Memory B cell (primary cell): ENCODE data around the gene ADH7.

ENCODE experiments used
- ATAC-seq: fragments of 150-1000 bp; cut with Tn5 transposase; 2 replicates; pipeline ENCODE4 v1.10.0; 2021; ENCODE audit warnings: low read depth, mild to moderate bottlenecking, moderate library complexity
- DNase-seq, 2 donors: peaks; one replicate each; pipeline ENCODE4 v3.0.0; 2022; ENCODE audit warnings: low spot score in 2 of 2
- H3K27ac Mint-ChIP-seq: one replicate; pipeline ENCODE4 v1.8.0; 2022; ENCODE audit warnings: mild to moderate bottlenecking, moderate library complexity, mixed read lengths
- H3K27me3 Mint-ChIP-seq: one replicate; pipeline ENCODE4 v1.8.0; 2022; ENCODE audit warnings: mixed read lengths
- H3K36me3 Mint-ChIP-seq: one replicate; pipeline ENCODE4 v1.8.0; 2022; ENCODE audit warnings: mild to moderate bottlenecking, mixed read lengths
- H3K4me1 Mint-ChIP-seq: one replicate; pipeline ENCODE4 v1.8.0; 2022; ENCODE audit warnings: mixed read lengths
- H3K4me3 Mint-ChIP-seq: one replicate; pipeline ENCODE4 v1.8.0; 2022; ENCODE audit warnings: mild to moderate bottlenecking, moderate library complexity, mixed read lengths
- H3K9me3 Mint-ChIP-seq: one replicate; pipeline ENCODE4 v1.8.0; 2022; ENCODE audit warnings: mixed read lengths

Gene ADH7

DNA sequence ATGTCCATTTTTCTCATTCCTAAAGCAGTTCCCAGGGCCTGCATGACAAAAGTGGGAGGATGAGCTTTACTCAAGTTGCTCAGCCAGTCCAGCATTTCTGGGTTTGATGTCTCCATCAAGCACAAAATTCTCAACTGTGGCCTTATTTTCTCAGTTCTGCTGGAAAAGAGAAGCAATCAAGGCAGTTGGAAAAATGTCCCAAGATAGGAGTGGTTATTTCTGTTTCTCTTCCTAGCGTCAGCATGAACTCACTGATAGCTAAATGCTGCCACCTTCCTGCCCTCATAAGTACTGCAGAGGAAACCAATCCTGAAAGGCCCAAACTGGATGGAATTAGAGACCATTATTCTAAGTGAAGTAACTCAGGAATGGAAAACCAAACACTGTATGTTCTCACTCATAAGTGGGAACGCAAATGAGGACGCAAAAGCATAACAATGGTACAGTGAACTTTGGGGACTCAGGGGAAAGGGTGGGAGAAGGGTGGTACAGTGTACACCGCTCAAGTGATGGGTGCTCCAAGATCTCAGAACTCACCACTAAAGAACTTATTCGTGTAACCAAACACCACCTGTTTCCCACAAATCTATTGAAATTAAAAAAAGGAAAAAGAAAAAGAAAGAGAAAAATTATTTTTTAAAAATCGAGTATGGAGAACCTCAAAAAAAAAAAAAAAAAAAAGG lies 29.6 kb downstream of the ADH7 start:
- no peak overlapping the region for H3K27ac Mint-ChIP-seq
- no peaks in the 10 kb centered on the region for H3K9me3 Mint-ChIP-seq
- peak; percentile 51 to 61 for DNase-seq
- no peaks in the 10 kb centered on the region for H3K27me3 Mint-ChIP-seq
- H3K36me3 Mint-ChIP-seq, result no peaks in the 10 kb centered on the region
- ATAC-seq, result peak; percentile 56
- peaks cover 6% of the 10 kb centered on the region for H3K4me1 Mint-ChIP-seq
- no peak overlapping the region for H3K4me3 Mint-ChIP-seq

DNA sequence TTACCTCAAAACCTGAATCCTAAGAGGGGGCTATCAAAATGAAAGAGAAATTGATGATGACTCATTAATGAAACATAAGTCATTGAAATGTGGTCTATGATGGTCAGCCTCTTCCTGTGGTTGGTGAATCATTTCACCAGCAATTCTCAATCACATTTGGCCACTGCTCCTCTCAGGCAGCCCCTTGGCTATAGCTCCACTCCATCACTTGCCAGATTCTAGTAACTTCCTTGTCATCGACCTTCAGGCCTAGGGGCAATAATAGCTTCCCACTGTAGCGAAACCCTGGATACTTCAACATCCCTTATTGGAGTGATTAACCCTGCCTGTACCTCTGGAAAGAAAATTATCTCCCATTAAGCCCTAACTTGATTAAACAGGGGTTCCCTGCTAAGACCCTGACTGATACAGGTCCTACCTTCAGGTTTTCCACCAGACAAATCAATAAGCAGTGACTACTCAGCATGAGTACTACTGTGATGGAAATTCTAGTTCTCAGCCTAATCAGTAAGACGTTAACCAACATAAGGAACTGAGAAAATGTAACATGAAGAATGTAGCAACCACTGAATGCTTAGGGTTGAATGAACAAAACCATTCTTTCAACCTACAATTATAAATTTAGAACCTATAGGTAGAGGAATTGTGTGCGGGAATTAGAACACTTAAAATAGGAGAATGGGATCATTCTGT lies 30.4 kb downstream of the ADH7 start:
- H3K27ac Mint-ChIP-seq, result no peak overlapping the region
- H3K9me3 Mint-ChIP-seq, result no peaks in the 10 kb centered on the region
- H3K36me3 Mint-ChIP-seq, result no peaks in the 10 kb centered on the region
- ATAC-seq, result no peak
- DNase-seq, result no peak
- no peak overlapping the region for H3K4me3 Mint-ChIP-seq
- H3K27me3 Mint-ChIP-seq, result no peaks in the 10 kb centered on the region
- peaks cover 6% of the 10 kb centered on the region for H3K4me1 Mint-ChIP-seq

DNA sequence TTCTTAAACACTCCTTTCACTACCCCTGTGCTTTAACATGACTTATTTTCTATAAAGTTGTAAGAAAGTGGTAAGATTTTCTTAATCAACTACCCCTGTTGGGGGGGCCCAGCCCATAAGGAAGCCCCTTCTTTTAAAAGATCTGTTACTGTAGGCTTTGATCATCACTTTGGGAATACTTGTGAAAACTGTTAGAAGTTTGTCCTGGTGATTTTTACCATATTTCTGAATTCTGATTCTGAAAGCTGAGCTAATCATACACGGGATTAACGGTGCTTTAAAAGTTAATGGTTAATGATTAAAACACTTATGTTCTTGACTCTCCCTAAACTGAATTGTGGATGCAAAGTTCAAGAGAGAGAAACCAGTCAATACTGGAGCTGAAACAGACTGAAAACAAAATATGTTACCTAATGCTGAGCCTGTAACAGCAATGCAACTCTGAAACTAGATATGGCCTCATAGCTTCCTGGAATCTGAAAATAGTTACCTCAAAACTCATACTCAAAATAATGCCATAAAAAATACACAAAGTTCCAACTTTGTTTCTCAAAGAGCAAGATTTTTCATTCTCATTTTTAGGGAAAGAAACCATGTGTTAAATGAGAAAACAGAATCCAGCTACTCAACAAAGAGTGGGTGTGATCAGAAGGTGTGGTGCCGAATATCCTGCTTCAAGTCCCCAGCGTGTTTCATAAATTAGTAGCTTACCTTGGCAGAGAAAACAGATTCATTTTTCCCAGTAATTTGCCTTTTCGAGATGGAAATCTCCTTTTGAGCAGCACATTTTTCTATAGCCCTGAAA lies 31.6 kb downstream of the ADH7 start:
- no peak for DNase-seq
- no peak for ATAC-seq
- Mint-ChIP-seq H3K9me3 (no peaks in the 10 kb centered on the region), H3K4me1 (peaks cover 6% of the 10 kb centered on the region), H3K36me3 (no peaks in the 10 kb centered on the region), H3K27ac (no peak overlapping the region), H3K27me3 (no peaks in the 10 kb centered on the region), H3K4me3 (no peak overlapping the region)

DNA sequence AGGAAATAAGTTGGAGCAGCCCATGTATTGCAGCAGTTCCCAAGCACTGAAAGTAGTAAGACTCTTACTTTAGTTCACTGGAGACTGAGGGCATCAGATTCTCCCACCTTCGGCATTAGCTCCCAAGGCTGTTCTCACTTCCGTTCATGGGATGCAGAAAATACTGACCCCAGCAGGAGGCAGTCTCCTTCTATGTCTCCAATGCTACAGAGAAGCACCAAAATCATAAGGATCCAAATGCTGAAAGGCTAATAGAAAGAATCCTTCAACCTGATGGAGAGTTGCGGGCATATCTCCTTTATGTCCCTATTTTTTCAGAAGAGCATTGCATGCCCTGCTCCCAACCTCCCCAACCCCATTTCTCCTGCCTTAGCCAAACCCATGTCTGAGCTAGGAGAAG lies 32.4 kb downstream of the ADH7 start:
- Mint-ChIP-seq H3K4me3 (no peak overlapping the region), H3K27me3 (no peaks in the 10 kb centered on the region), H3K9me3 (peaks cover 3% of the 10 kb centered on the region), H3K4me1 (peaks cover 6% of the 10 kb centered on the region), H3K36me3 (no peaks in the 10 kb centered on the region), H3K27ac (no peak overlapping the region)
- no peak for ATAC-seq
- no peak for DNase-seq

DNA sequence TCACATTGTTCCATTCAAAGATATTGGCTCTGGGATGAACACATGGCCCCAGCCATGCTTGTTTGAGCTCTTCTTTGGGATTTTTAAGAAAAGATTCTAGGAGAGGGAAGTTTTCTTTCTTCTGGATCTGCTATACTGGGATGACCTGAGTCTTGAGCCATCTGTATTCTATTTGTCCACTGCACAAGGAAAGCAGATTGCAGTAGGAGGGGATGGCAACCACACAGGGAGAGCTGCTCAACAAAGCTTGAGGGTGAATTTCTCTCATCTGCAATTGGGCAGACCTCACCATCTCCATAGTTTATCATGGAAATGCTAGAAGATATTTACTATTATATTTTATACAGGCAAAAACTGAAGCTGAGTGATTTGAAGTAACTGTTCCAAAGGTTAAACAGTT lies 34.3 kb downstream of the ADH7 start:
- no peak overlapping the region for H3K27ac Mint-ChIP-seq
- peaks cover 6% of the 10 kb centered on the region for H3K4me1 Mint-ChIP-seq
- no peaks in the 10 kb centered on the region for H3K27me3 Mint-ChIP-seq
- H3K4me3 Mint-ChIP-seq, result no peak overlapping the region
- DNase-seq, result no peak
- peaks cover 3% of the 10 kb centered on the region for H3K9me3 Mint-ChIP-seq
- H3K36me3 Mint-ChIP-seq, result no peaks in the 10 kb centered on the region
- ATAC-seq, result no peak

DNA sequence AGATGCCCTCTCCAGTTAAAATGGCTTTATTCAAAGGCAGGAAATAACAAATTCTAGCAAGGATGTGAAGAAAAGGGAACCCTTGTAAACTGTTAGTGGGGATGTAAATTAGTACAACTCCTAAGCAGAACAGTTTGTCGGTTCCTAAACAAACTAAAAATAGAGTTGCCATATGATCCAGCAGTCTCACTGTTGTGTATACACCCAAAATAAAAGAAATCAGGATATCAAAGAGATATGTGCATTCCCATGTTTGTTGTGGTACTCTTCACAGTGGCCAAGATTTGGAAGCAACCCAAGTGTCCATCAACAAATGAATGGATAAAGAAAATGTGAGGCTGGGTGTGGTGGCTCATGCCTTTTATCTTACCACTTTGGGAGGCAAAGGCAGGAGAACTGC lies 36.1 kb downstream of the ADH7 start:
- ATAC-seq, result no peak
- peaks cover 3% of the 10 kb centered on the region for H3K9me3 Mint-ChIP-seq
- H3K27me3 Mint-ChIP-seq, result peaks cover 3% of the 10 kb centered on the region

DNA sequence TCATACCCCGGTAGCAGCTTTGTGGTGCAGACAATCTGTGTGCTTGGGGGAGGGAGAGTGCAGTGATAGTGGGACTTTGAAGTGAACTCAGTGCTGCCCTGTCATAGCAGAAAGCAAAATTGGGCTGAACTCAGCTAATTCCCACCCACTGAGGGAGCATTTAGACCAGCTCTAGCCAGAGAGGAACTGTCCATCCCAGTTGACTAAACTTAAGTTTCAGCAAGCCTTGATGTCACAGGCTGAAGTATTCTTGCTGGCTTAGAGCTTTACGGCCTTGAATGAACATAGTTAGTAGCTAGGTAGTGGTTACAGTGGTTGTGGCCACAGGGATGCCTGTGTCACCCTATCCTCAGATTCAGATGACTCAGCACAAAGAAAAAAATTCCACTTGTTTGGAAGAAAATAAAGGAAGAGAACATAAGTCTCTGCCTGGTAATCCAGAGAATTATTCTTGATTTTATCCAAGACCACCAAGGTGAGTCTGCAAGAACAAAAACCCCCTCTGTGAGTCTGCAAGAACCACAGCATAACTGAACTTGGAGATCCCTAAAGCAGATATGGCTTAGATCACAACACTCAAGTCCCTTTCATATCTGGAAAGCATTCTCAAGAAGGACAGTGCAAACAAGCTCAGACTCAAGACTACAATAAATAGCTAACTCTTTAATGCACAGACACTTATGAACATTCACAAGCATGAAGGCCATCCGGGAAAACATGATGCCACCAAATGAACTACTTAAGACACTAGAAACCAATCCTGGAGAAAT lies 39.4 kb downstream of the ADH7 start:
- H3K4me1 Mint-ChIP-seq, result no peaks in the 10 kb centered on the region
- no peak overlapping the region for H3K27ac Mint-ChIP-seq
- ATAC-seq (no peak), DNase-seq (no peak)
- H3K36me3 Mint-ChIP-seq, result peaks cover 3% of the 10 kb centered on the region
- no peak overlapping the region for H3K4me3 Mint-ChIP-seq
- H3K27me3 Mint-ChIP-seq, result peaks cover 10% of the 10 kb centered on the region
- H3K9me3 Mint-ChIP-seq, result peaks cover 7% of the 10 kb centered on the region

More for the DNA sequence above, 36.1 kb downstream of the ADH7 start:
- Mint-ChIP-seq H3K4me3 (no peak overlapping the region), H3K27ac (no peak overlapping the region), H3K36me3 (no peaks in the 10 kb centered on the region), H3K4me1 (no peaks in the 10 kb centered on the region)
- DNase-seq, result no peak

DNA sequence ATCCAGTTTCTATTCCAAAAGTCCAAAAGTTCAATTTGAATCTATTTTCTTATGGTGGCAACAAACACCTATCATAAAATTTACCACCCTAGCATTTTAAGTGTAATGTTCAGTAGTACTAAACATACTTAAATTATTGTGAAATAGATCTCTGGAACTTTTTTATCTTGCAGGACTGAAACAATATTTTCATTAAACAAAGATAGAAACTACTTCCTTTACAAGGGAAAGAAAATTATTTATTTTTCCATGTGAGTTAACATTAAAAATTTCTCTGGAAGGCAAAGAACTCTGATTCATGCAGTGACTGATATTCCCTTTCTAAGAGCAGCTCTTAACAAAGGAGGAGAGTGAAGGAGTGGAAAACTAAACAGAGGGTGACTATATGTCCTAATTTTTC lies 40.2 kb downstream of the ADH7 start:
- H3K36me3 Mint-ChIP-seq, result peaks cover 3% of the 10 kb centered on the region
- peaks cover 7% of the 10 kb centered on the region for H3K9me3 Mint-ChIP-seq
- ATAC-seq, result no peak
- H3K4me3 Mint-ChIP-seq, result no peak overlapping the region
- peaks cover 10% of the 10 kb centered on the region for H3K27me3 Mint-ChIP-seq
- no peaks in the 10 kb centered on the region for H3K4me1 Mint-ChIP-seq
- no peak for DNase-seq
- no peak overlapping the region for H3K27ac Mint-ChIP-seq

DNA sequence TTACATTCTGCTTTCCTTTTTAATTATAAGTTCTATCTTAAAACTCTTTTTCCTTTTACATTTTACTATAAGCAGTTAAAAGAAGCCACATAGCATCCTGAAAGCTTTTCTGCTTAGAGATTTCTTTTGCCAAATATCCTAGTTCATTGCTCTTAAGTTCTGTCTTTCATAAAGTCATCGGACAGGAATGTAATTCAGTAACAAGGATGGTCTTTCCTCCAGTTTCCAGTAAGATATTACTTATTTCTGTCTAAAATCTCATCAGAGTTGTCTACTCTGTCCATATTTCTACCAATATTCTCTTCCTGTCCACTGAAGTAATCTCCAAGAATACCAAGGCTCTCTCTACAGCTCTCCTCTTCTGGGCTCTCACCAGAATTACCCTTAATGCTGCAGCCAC lies 45.1 kb downstream of the ADH7 start:
- no peaks in the 10 kb centered on the region for H3K4me1 Mint-ChIP-seq
- ATAC-seq, result no peak
- peaks cover 12% of the 10 kb centered on the region for H3K27me3 Mint-ChIP-seq
- H3K9me3 Mint-ChIP-seq, result peaks cover 5% of the 10 kb centered on the region
- H3K36me3 Mint-ChIP-seq, result peaks cover 3% of the 10 kb centered on the region
- no peak for DNase-seq
- H3K27ac Mint-ChIP-seq, result no peak overlapping the region
- H3K4me3 Mint-ChIP-seq, result no peak overlapping the region

DNA sequence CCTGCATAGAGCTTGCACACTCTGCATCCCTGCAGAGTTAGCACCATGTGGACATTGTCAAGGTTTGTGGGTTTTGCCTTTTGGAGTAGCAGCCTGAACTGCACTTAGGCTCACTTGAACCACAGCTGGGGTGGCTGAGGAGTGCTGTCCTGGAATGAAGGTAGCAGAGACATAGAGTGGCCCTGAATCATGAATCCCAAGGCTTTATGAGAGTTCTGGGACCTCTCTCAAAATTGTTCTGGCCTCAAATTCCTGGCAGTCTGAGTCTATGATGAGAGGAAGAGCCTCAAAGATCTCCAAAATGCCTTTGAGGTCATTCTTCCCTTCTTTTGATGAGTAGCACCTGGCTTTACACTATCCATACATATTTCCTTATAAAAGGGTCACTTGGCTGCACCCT lies 45.5 kb downstream of the ADH7 start:
- no peak overlapping the region for H3K27ac Mint-ChIP-seq
- peaks cover 5% of the 10 kb centered on the region for H3K9me3 Mint-ChIP-seq
- ATAC-seq, result no peak
- peaks cover 3% of the 10 kb centered on the region for H3K36me3 Mint-ChIP-seq
- no peaks in the 10 kb centered on the region for H3K4me1 Mint-ChIP-seq
- H3K27me3 Mint-ChIP-seq, result peaks cover 12% of the 10 kb centered on the region
- DNase-seq, result no peak
- H3K4me3 Mint-ChIP-seq, result no peak overlapping the region

DNA sequence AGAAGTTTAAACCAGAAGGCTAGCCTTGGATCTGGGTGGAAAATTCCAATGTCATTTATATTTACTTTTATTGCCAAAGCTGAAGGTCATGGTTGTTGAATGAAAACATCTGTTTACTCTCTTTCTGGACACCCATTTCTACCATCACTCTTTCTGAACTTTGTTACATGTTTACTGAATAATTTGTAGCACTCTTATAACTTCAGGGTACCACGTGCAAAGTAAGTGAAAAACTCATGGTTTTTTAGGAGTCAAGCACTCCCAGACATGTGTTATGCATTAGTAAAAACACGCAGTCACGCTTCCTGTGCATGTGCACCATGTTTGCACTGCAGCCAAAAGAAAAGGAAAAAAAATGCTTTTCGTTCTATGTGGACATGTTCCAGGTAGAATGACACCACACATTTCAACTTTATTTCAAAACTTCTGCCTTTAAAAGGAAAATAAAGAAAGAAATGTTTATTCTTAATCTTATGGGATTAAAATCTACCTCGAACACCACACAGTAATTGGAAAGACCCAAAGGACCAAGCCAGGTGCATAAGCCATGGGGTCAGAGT lies 51.2 kb downstream of the ADH7 start:
- Mint-ChIP-seq H3K9me3 (no peaks in the 10 kb centered on the region), H3K27ac (no peak overlapping the region), H3K4me3 (no peak overlapping the region), H3K36me3 (no peaks in the 10 kb centered on the region), H3K4me1 (no peaks in the 10 kb centered on the region), H3K27me3 (peaks cover 10% of the 10 kb centered on the region)
- DNase-seq (no peak), ATAC-seq (no peak)

DNA sequence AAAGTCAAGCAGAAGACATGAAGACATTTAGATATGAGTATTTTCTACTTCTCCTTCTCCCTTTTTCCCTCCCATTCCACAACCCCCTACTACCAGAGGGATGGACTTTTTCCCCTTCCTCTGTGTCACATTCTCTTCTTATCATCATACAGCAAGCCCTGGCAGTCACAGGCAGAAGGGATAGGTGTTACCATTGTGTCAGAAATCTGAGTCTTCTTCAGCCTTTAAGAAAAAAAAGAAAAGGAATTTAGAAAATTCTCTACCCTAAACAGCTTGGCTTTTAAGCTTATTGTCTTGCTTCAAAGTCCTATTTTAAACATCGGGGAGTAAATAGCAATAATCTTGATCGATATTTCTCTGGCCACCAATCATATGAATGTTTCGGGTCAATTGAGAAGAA lies 51.7 kb downstream of the ADH7 start:
- ATAC-seq, result no peak
- H3K27ac Mint-ChIP-seq, result no peak overlapping the region
- no peaks in the 10 kb centered on the region for H3K9me3 Mint-ChIP-seq
- peaks cover 10% of the 10 kb centered on the region for H3K27me3 Mint-ChIP-seq
- no peaks in the 10 kb centered on the region for H3K36me3 Mint-ChIP-seq
- no peak overlapping the region for H3K4me3 Mint-ChIP-seq
- no peak for DNase-seq
- no peaks in the 10 kb centered on the region for H3K4me1 Mint-ChIP-seq

DNA sequence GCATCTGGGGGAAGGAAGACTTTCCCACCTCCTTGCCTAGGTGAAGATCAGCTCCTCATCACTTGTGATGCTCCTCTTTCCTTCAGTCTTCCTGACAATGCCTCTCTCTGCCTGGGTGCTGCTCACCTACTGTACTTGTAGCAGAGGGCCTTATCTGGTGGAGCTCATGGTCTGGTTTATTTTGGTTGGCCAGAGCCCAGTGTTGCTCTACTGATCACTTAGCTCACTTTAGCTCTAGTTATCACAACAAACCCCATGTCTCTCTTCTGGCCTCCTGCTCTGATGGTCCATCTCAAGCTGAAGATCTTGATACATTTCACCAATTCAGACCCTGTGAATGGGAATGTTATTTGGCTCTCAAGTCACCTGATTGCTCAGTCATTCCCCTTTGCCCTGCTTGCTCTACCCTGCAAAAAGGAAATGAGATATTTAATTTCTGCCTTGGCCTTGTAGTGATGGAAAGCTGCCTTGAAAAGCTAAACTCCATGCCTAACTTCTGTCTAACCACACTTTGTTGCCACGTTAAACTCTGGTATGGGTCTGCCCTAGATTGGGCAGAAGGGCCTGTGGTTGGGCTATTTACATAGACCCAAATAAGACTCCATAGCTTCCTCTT lies 52.3 kb downstream of the ADH7 start:
- Mint-ChIP-seq H3K36me3 (no peaks in the 10 kb centered on the region), H3K4me3 (no peak overlapping the region), H3K27ac (no peak overlapping the region), H3K9me3 (no peaks in the 10 kb centered on the region), H3K4me1 (no peaks in the 10 kb centered on the region), H3K27me3 (peaks cover 10% of the 10 kb centered on the region)
- DNase-seq, result no peak
- no peak for ATAC-seq
